IgD-negative memory B cell (primary cell): ENCODE measurements around the gene RIIAD1. TPM values are rescaled to one million over a fixed set of nuclear protein-coding genes. Genes with fewer than 3 reads are reported as not detected.
"Not testable (repeated sequence)": the region's sequence is repeated elsewhere in the genome, so short reads cannot be mapped to it uniquely, and the experiment has no call there.

Experiments used
- H3K27ac Mint-ChIP-seq, 3 donors: one replicate each; pipeline ENCODE4 v1.8.0; 2020 to 2022; ENCODE audit warnings: mild to moderate bottlenecking in 3 of 3, mixed read lengths in 3 of 3, moderate library complexity in 1 of 3
- H3K27me3 Mint-ChIP-seq: one replicate; pipeline ENCODE4 v1.8.0; 2021; ENCODE audit warnings: mixed read lengths
- H3K36me3 Mint-ChIP-seq: one replicate; pipeline ENCODE4 v1.8.0; 2020; ENCODE audit warnings: mild to moderate bottlenecking, mixed read lengths
- H3K4me1 Mint-ChIP-seq, 3 donors: one replicate each; pipeline ENCODE4 v1.8.0; 2020 to 2022; ENCODE audit warnings: mixed read lengths in 3 of 3, mild to moderate bottlenecking in 1 of 3
- H3K4me3 Mint-ChIP-seq, 4 donors: one replicate each; pipeline ENCODE4 v1.8.0; 2020 to 2022; ENCODE audit warnings: mild to moderate bottlenecking in 4 of 4, mixed read lengths in 4 of 4, moderate library complexity in 3 of 4
- H3K9me3 Mint-ChIP-seq, 3 donors: one replicate each; pipeline ENCODE4 v1.8.0; 2020 to 2021; ENCODE audit warnings: mixed read lengths in 3 of 3, mild to moderate bottlenecking in 1 of 3
- polyA plus RNA-seq: library from polyadenylated mRNA; unstranded; fragments of 300-500 nt; fragmentation: Illumina TruSeq; gene quantifications from one replicate; pipeline ENCODE4 v1.2.3, GENCODE V29; 2021

The RIIAD1 gene
- polyA plus RNA-seq: not detected

DNA sequence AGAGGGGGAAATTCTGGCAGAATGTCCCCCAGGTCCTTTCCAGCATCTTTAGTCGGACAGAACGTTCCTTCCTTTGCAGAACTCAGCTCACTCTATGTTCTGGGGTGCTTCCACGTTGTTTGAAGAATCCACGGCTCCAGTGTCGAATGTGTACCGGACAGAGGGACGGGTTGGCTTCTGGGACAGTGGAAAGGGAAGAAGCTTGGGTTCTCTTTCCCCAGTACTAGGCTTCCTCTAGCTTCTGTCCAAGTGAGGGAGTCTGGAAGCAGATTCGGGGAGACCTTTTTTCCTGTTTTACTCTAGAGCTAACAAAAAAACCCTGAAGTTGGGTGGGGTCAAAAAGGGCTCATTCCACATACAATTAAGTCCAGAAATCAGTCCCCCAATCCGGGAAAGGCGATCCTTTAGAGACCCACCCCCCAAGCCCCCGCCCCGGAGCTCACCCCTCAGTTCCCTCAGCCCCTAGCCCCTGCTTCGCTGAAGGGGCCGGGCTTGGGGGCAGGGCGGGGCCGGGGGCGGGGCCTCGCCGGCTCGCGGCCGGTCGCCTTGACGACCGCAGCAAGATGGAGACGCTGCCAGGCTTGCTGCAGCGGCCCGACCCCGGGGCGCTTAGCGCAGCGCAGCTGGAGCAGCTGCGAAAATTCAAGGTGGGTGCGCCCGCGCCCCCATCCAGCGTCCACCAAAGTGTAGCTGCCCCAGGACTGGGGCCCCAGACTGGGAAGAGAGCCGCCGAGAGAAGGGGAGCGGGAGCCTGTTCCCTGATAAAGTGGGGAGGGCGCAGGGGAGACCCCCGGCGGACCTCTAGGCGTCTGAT, at the start of gene RIIAD1:
Gene RIIAD1, plus strand, starts transcription at position 549 of the 814 bp plus-strand sequence. Its CDS starts 15 bp downstream, at position 564.
- Mint-ChIP-seq H3K36me3 (peaks cover 2% of the 10 kb centered on the region), H3K4me1 (peaks cover 11 to 19% (median 12%) of the 10 kb centered on the region in 3 donors), H3K9me3 (peaks cover 0 to 1% (median 0%) of the 10 kb centered on the region in 3 donors), H3K27ac (peak within 1 kb of the TSS in 2 of 3 donors; percentile 3 to 20), H3K4me3 (peak within 1 kb of the TSS; percentile 63 to 93 (median 85)), H3K27me3 (peaks cover 38% of the 10 kb centered on the region)

- H3K4me1 Mint-ChIP-seq: peaks cover 0 to 10% (median 0%) of the 10 kb centered on the region in 3 donors
- no peak overlapping the region for H3K4me3 Mint-ChIP-seq
- no peak overlapping the region for H3K27ac Mint-ChIP-seq
- H3K27me3 Mint-ChIP-seq: no peaks in the 10 kb centered on the region
- peaks cover 0 to 8% (median 7%) of the 10 kb centered on the region in 3 donors for H3K9me3 Mint-ChIP-seq
- H3K36me3 Mint-ChIP-seq: peaks cover 34% of the 10 kb centered on the region
These were observed 47.9 kb upstream of the RIIAD1 start for GRCh38 chr1:151673407-151673806.

DNA sequence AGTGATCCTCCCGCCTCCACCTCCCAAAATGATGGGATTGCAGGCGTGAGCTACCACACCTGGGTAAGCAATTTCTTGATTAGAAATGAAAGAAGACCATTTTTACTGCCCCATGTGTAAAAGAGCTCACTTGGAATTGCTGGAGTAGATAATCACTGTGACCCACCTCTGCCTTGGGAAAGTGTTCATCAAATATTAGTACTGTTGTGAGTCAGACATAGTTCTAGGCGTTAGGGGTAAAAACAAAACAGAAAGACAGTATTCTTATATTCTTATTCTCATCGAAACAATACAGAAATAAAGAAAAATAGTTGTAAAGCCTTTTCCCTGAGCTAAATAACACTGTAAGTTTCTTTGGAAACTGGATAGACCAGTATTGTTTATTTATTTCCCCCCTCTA, 40.9 kb upstream of the RIIAD1 start:
- Mint-ChIP-seq H3K36me3 (peaks cover 13% of the 10 kb centered on the region), H3K27ac (no peak overlapping the region), H3K9me3 (no peaks in the 10 kb centered on the region), H3K4me3 (no peak overlapping the region), H3K4me1 (no peaks in the 10 kb centered on the region), H3K27me3 (no peaks in the 10 kb centered on the region)

- Mint-ChIP-seq H3K36me3 (peaks cover 12% of the 10 kb centered on the region), H3K4me1 (no peaks in the 10 kb centered on the region), H3K27me3 (no peaks in the 10 kb centered on the region), H3K4me3 (no peak overlapping the region), H3K9me3 (no peaks in the 10 kb centered on the region), H3K27ac (no peak overlapping the region)
These were observed 40.5 kb upstream of the RIIAD1 start for GRCh38 chr1:151680826-151681225.

- Mint-ChIP-seq H3K4me1 (no peaks in the 10 kb centered on the region), H3K4me3 (no peak overlapping the region), H3K9me3 (no peaks in the 10 kb centered on the region), H3K27ac (no peak overlapping the region), H3K27me3 (no peaks in the 10 kb centered on the region), H3K36me3 (peaks cover 14% of the 10 kb centered on the region)
These were observed 39.4 kb upstream of the RIIAD1 start for GRCh38 chr1:151681923-151682322.

DNA sequence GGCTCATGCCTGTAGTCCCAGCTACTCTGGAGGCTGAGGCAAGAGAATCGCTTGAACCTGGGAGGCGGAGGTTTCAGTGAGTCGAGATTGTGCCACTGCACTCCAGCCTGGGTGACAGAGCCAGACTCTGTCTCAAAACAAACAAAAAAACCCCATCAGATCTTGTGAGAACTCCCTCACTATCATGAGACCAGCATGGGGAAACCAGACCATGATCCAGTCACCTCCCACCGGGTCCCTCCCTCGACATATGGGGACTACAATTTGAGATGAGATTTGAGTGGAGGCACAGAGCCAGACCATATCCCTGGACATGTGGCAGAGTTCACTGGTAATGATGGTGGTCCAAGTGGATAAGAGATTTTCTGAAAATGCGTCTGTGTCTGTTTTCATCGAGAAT, 38.4 kb upstream of the RIIAD1 start:
- H3K9me3 Mint-ChIP-seq, H3K27me3 Mint-ChIP-seq, H3K27ac Mint-ChIP-seq, H3K4me3 Mint-ChIP-seq, H3K4me1 Mint-ChIP-seq: not testable (repeated sequence)
- H3K36me3 Mint-ChIP-seq: peaks cover 15% of the 10 kb centered on the region

GRCh38 chr1:151684128-151684527, 37.2 kb upstream of the RIIAD1 start:
- Mint-ChIP-seq H3K36me3 (peaks cover 9% of the 10 kb centered on the region), H3K4me1 (no peaks in the 10 kb centered on the region), H3K9me3 (no peaks in the 10 kb centered on the region), H3K27ac (no peak overlapping the region), H3K4me3 (no peak overlapping the region), H3K27me3 (no peaks in the 10 kb centered on the region)

GRCh38 chr1:151686561-151686960, 34.8 kb upstream of the RIIAD1 start:
- Mint-ChIP-seq H3K4me1 (peaks cover 0 to under 1% (median under 1%) of the 10 kb centered on the region in 3 donors), H3K4me3 (no peak overlapping the region), H3K9me3 (no peaks in the 10 kb centered on the region), H3K27me3 (no peaks in the 10 kb centered on the region), H3K36me3 (peaks cover 5% of the 10 kb centered on the region), H3K27ac (no peak overlapping the region)

- Mint-ChIP-seq H3K4me3 (no peak overlapping the region), H3K4me1 (peaks cover 0 to 2% (median 2%) of the 10 kb centered on the region in 3 donors), H3K27me3 (no peaks in the 10 kb centered on the region), H3K9me3 (no peaks in the 10 kb centered on the region), H3K27ac (no peak overlapping the region), H3K36me3 (peaks cover 9% of the 10 kb centered on the region)
These were observed 31.8 kb upstream of the RIIAD1 start for GRCh38 chr1:151689494-151689893.

GRCh38 chr1:151692226-151692625, 29.1 kb upstream of the RIIAD1 start:
- H3K4me3 Mint-ChIP-seq: no peak overlapping the region
- peaks cover 0 to 2% (median 2%) of the 10 kb centered on the region in 3 donors for H3K4me1 Mint-ChIP-seq
- H3K36me3 Mint-ChIP-seq: peaks cover 9% of the 10 kb centered on the region
- no peak overlapping the region for H3K27ac Mint-ChIP-seq
- no peaks in the 10 kb centered on the region for H3K27me3 Mint-ChIP-seq
- H3K9me3 Mint-ChIP-seq: no peaks in the 10 kb centered on the region

GRCh38 chr1:151693057-151693651, 28.2 kb upstream of the RIIAD1 start:
- peaks cover 0 to 2% (median 2%) of the 10 kb centered on the region in 3 donors for H3K4me1 Mint-ChIP-seq
- H3K36me3 Mint-ChIP-seq: peaks cover 9% of the 10 kb centered on the region
- no peaks in the 10 kb centered on the region for H3K27me3 Mint-ChIP-seq
- no peaks in the 10 kb centered on the region for H3K9me3 Mint-ChIP-seq
- no peak overlapping the region for H3K27ac Mint-ChIP-seq
- H3K4me3 Mint-ChIP-seq: no peak overlapping the region

GRCh38 chr1:151701515-151701914, 19.8 kb upstream of the RIIAD1 start:
- H3K4me1 Mint-ChIP-seq: peaks cover 4 to 7% (median 4%) of the 10 kb centered on the region in 3 donors
- peaks cover 11% of the 10 kb centered on the region for H3K36me3 Mint-ChIP-seq
- no peaks in the 10 kb centered on the region for H3K9me3 Mint-ChIP-seq
- no peak overlapping the region for H3K4me3 Mint-ChIP-seq
- no peak overlapping the region for H3K27ac Mint-ChIP-seq
- H3K27me3 Mint-ChIP-seq: peaks cover 1% of the 10 kb centered on the region

DNA sequence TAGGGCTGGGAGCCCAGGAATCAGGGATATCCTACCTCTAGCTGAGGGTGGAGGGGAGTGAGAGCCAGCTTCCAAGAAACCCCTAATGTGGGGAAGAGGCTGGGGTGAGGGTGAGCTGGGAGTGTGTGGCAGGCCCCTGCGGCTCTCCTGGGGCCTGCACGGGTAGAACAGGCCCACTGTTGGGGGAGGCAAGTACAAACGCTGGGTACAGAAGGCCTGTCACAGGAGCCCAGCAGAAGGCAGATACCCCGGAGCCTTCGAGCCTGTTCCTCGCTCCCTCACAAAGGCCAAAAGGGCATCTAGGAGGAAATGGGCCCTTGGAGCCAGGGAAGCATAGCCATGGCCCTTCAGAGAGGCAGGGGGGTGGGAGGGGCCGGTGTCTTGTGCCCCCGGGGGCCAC, 18.4 kb upstream of the RIIAD1 start:
- Mint-ChIP-seq H3K27ac (no peak overlapping the region), H3K36me3 (peaks cover 8% of the 10 kb centered on the region), H3K27me3 (peaks cover 1% of the 10 kb centered on the region), H3K4me1 (peaks cover 4 to 7% (median 6%) of the 10 kb centered on the region in 3 donors), H3K9me3 (no peaks in the 10 kb centered on the region), H3K4me3 (no peak overlapping the region)

DNA sequence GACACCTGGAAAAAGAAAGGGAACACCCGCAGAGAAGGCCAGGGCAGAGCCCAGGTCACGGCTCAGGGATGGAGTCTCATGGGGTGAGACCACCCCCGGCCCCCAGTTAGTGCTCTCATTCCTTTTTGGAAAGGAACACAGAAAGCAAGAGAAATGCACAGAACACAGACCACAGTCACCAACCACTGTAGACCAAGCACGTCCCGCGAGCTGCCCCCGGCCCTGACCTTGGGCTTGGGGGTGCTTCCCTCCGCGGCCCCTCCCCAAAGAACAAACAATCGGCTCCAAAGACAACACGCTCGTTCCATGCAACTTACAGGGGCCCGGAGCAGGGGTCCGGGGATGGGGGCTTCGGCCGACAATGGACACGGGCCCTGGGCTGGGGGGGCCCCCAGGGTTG, 17.5 kb upstream of the RIIAD1 start:
- Mint-ChIP-seq H3K4me3 (no peak overlapping the region), H3K9me3 (no peaks in the 10 kb centered on the region), H3K4me1 (peaks cover 4 to 7% (median 6%) of the 10 kb centered on the region in 3 donors), H3K27ac (no peak overlapping the region), H3K27me3 (peaks cover 1% of the 10 kb centered on the region), H3K36me3 (peaks cover 8% of the 10 kb centered on the region)

DNA sequence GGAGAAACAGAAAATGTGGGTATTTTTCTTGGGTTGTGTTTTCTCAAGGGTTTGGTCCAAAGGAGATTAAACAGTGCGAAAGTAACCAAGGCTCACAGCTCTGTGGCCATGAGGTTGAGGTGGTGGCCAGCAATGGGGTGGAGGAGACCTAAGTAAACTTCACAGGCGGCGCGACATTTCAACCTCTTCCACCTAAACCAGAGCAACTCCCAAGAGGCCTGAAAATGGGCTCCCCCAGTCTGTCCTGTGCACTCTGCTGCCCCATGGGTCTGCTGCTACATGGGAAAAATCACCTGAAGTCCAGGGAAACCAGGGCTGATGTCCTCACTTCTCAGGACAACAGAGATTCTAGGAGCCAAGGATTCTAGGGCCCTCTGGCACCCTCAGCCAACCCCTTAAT, 17.1 kb upstream of the RIIAD1 start:
- H3K27me3 Mint-ChIP-seq: peaks cover 1% of the 10 kb centered on the region
- no peak overlapping the region for H3K4me3 Mint-ChIP-seq
- H3K36me3 Mint-ChIP-seq: peaks cover 8% of the 10 kb centered on the region
- H3K27ac Mint-ChIP-seq: no peak overlapping the region
- no peaks in the 10 kb centered on the region for H3K9me3 Mint-ChIP-seq
- peaks cover 4 to 7% (median 6%) of the 10 kb centered on the region in 3 donors for H3K4me1 Mint-ChIP-seq

DNA sequence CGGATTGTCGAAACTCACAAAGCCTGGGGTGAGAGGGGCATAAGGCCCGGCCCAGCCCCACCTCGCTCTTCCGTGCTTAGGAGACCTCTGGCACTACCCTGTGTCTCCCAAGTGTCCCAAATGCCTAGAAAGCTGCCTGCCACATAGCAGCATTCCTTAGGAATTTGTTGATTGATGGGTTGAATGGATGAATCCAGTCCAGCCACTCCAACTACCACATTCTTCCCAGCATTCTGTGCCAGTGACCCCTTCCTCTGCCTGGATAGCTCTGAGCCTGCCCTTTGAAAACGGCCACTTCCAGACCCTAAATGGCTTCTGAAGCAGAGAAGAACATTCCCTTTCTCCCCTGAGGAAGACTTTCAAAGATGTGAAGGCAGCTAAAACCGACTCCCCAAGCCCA, 16.2 kb upstream of the RIIAD1 start:
- Mint-ChIP-seq H3K36me3 (peaks cover 8% of the 10 kb centered on the region), H3K4me1 (peaks cover 4 to 7% (median 6%) of the 10 kb centered on the region in 3 donors), H3K27me3 (peaks cover 1% of the 10 kb centered on the region), H3K4me3 (no peak overlapping the region), H3K27ac (peak overlapping the region in 1 of 3 donors; percentile 2), H3K9me3 (no peaks in the 10 kb centered on the region)
